Measurements from ENCODE around the gene ZDHHC14.

- TF ChIP-seq CTCF (conservative IDR thresholded peaks at IDR 0.05; ENCODE audit: low read depth, low read length) (no peak), EZH2 (IDR thresholded peaks at IDR 0.05; ENCODE audit: borderline replicate concordance, low read depth, low read length, poor library complexity, severe bottlenecking) (no peak)
These were observed 250.4 kb downstream of the ZDHHC14 start for GRCh38 chr6:157631412-157631811.

All from A673 (cell line).